Activated CD4-positive, alpha-beta T cell treated with anti-CD3 and anti-CD28 coated beads, Interleukin-2, amount 10 ng/mL, durations not matched to agents 7 days and 5 days (primary cell): ENCODE results near the gene TTLL5. TPM values are rescaled to one million over a fixed set of nuclear protein-coding genes. Genes with fewer than 3 reads are reported as not detected.
"Not testable (repeated sequence)": the region's sequence is repeated elsewhere in the genome, so short reads cannot be mapped to it uniquely, and the experiment has no call there.

Source experiments
- CTCF ChIA-PET: fragments of 350-600 bp; sonication (Branson Sonifier 250); formaldehyde crosslinking; loops from one replicate; lab custom pipeline; 2021; ENCODE audit warnings: antibody characterized with exemption; lab: Charles Lee
- POLR2A ChIA-PET: fragments of 350-600 bp; sonication (Branson Sonifier 250); formaldehyde crosslinking; loops from one replicate; lab custom pipeline; 2021; ENCODE audit warnings: antibody characterized with exemption; lab: Charles Lee
- DNase-seq: peaks from one replicate; pipeline ENCODE4 v3.0.0-alpha.2; 2020
- H3K27ac Mint-ChIP-seq: one replicate; pipeline ENCODE4 v1.8.0; 2021; ENCODE audit warnings: mild to moderate bottlenecking, moderate library complexity, mixed read lengths
- H3K27me3 Mint-ChIP-seq: one replicate; pipeline ENCODE4 v1.8.0; 2021; ENCODE audit warnings: mixed read lengths
- H3K36me3 Mint-ChIP-seq: one replicate; pipeline ENCODE4 v1.8.0; 2021; ENCODE audit warnings: low read depth, mixed read lengths
- H3K4me1 Mint-ChIP-seq: one replicate; pipeline ENCODE4 v1.8.0; 2021; ENCODE audit warnings: mixed read lengths
- H3K4me3 Mint-ChIP-seq: one replicate; pipeline ENCODE4 v1.8.0; 2021; ENCODE audit warnings: mild to moderate bottlenecking, moderate library complexity, mixed read lengths
- H3K9me3 Mint-ChIP-seq: one replicate; pipeline ENCODE4 v1.8.0; 2021; ENCODE audit warnings: mixed read lengths
- total RNA-seq, 2 experiments: library from RNA; stranded (reverse); gene quantifications; one replicate each; pipeline ENCODE4 v1.2.3, GENCODE V29; 2021

Gene TTLL5
- total RNA-seq, 2 experiments from 2014 or later = 33.3 to 43.3 TPM

- Mint-ChIP-seq H3K9me3 (peaks cover 2% of the 10 kb centered on the region), H3K4me3 (no peak overlapping the region), H3K27me3 (no peaks in the 10 kb centered on the region), H3K27ac (no peak overlapping the region), H3K4me1 (peaks cover 8% of the 10 kb centered on the region), H3K36me3 (peaks cover 46% of the 10 kb centered on the region)
- ChIA-PET CTCF (interaction anchor here (1.0 to 1.3 kb wide), 3 partner anchors 10 to 16 kb away, joined by 3 to 4 read pairs (median 4); no protein-coding TSS in a partner anchor), POLR2A (no interaction called here)
- no peak for DNase-seq
These were observed 12.4 kb downstream of the TTLL5 start for GRCh38 chr14:75673345-75674035.

- H3K27me3 Mint-ChIP-seq = no peaks in the 10 kb centered on the region
- H3K4me3 Mint-ChIP-seq = no peak overlapping the region
- H3K27ac Mint-ChIP-seq = no peak overlapping the region
- DNase-seq = no peak
- peaks cover 2% of the 10 kb centered on the region for H3K9me3 Mint-ChIP-seq
- POLR2A ChIA-PET = no interaction called here
- H3K36me3 Mint-ChIP-seq = peaks cover 32% of the 10 kb centered on the region
- peaks cover 7% of the 10 kb centered on the region for H3K4me1 Mint-ChIP-seq
- CTCF ChIA-PET = no interaction called here
These were observed 14.4 kb downstream of the TTLL5 start for GRCh38 chr14:75675265-75675960.

GRCh38 chr14:75685910-75686309, 24.9 kb downstream of the TTLL5 start:
- POLR2A ChIA-PET = no interaction called here
- CTCF ChIA-PET = interaction anchor here (0.6 to 0.7 kb wide), 2 partner anchors 297 to 1573 kb away, joined by 3 to 4 read pairs; no protein-coding TSS in a partner anchor
- no peak overlapping the region for H3K4me3 Mint-ChIP-seq
- no peaks in the 10 kb centered on the region for H3K27me3 Mint-ChIP-seq
- no peak for DNase-seq
- H3K36me3 Mint-ChIP-seq = peaks cover 28% of the 10 kb centered on the region
- no peaks in the 10 kb centered on the region for H3K9me3 Mint-ChIP-seq
- no peaks in the 10 kb centered on the region for H3K4me1 Mint-ChIP-seq
- H3K27ac Mint-ChIP-seq = no peak overlapping the region

GRCh38 chr14:75689012-75689411, 28.0 kb downstream of the TTLL5 start:
- no peak overlapping the region for H3K4me3 Mint-ChIP-seq
- H3K9me3 Mint-ChIP-seq = peaks cover 1% of the 10 kb centered on the region
- DNase-seq = no peak
- no peak overlapping the region for H3K27ac Mint-ChIP-seq
- H3K36me3 Mint-ChIP-seq = peaks cover 48% of the 10 kb centered on the region
- POLR2A ChIA-PET = no interaction called here
- CTCF ChIA-PET = interaction anchor here (1.3 kb wide), 1 partner anchor 16 kb away, joined by 3 read pairs; no protein-coding TSS in a partner anchor
- no peaks in the 10 kb centered on the region for H3K27me3 Mint-ChIP-seq
- no peaks in the 10 kb centered on the region for H3K4me1 Mint-ChIP-seq

- H3K36me3 Mint-ChIP-seq = peaks cover 46% of the 10 kb centered on the region
- H3K9me3 Mint-ChIP-seq = peaks cover 6% of the 10 kb centered on the region
- POLR2A ChIA-PET = no interaction called here
- DNase-seq = no peak
- H3K27ac Mint-ChIP-seq = no peak overlapping the region
- no peak overlapping the region for H3K4me3 Mint-ChIP-seq
- no peaks in the 10 kb centered on the region for H3K4me1 Mint-ChIP-seq
- H3K27me3 Mint-ChIP-seq = no peaks in the 10 kb centered on the region
- CTCF ChIA-PET = interaction anchor here (1.3 to 1.5 kb wide), 2 partner anchors 17 to 19 kb away, joined by 3 read pairs; no protein-coding TSS in a partner anchor
These were observed 29.0 kb downstream of the TTLL5 start for GRCh38 chr14:75690010-75690409.

GRCh38 chr14:75695025-75695424, 34.0 kb downstream of the TTLL5 start:
- H3K4me3 Mint-ChIP-seq, H3K27me3 Mint-ChIP-seq, CTCF ChIA-PET, DNase-seq, H3K4me1 Mint-ChIP-seq, H3K27ac Mint-ChIP-seq, H3K9me3 Mint-ChIP-seq, POLR2A ChIA-PET: not testable (repeated sequence)
- H3K36me3 Mint-ChIP-seq = peaks cover 43% of the 10 kb centered on the region

- Mint-ChIP-seq H3K27me3 (no peaks in the 10 kb centered on the region), H3K27ac (no peak overlapping the region), H3K4me3 (no peak overlapping the region), H3K9me3 (peaks cover 8% of the 10 kb centered on the region), H3K36me3 (peaks cover 35% of the 10 kb centered on the region), H3K4me1 (no peaks in the 10 kb centered on the region)
- DNase-seq = no peak
- POLR2A ChIA-PET = no interaction called here
- CTCF ChIA-PET = interaction anchor here (1.8 kb wide), 1 partner anchor 285 kb away, joined by 4 read pairs; no protein-coding TSS in a partner anchor
These were observed 36.3 kb downstream of the TTLL5 start for GRCh38 chr14:75697386-75697785.

GRCh38 chr14:75697918-75698317, 36.9 kb downstream of the TTLL5 start:
- no peaks in the 10 kb centered on the region for H3K27me3 Mint-ChIP-seq
- H3K9me3 Mint-ChIP-seq = peaks cover 8% of the 10 kb centered on the region
- no peak overlapping the region for H3K4me3 Mint-ChIP-seq
- peaks cover 30% of the 10 kb centered on the region for H3K36me3 Mint-ChIP-seq
- no peak overlapping the region for H3K27ac Mint-ChIP-seq
- ChIA-PET POLR2A (no interaction called here), CTCF (interaction anchor here (1.8 kb wide), 1 partner anchor 285 kb away, joined by 4 read pairs; no protein-coding TSS in a partner anchor)
- no peaks in the 10 kb centered on the region for H3K4me1 Mint-ChIP-seq
- no peak for DNase-seq

GRCh38 chr14:75699331-75699730, 38.3 kb downstream of the TTLL5 start:
- ChIA-PET POLR2A (no interaction called here), CTCF (no interaction called here)
- peaks cover 18% of the 10 kb centered on the region for H3K36me3 Mint-ChIP-seq
- H3K4me1 Mint-ChIP-seq = no peaks in the 10 kb centered on the region
- H3K4me3 Mint-ChIP-seq = no peak overlapping the region
- no peaks in the 10 kb centered on the region for H3K27me3 Mint-ChIP-seq
- no peak for DNase-seq
- H3K9me3 Mint-ChIP-seq = peaks cover 6% of the 10 kb centered on the region
- no peak overlapping the region for H3K27ac Mint-ChIP-seq

GRCh38 chr14:75700295-75700694, 39.2 kb downstream of the TTLL5 start:
- H3K36me3 Mint-ChIP-seq = peaks cover 11% of the 10 kb centered on the region

GRCh38 chr14:75702122-75702521, 41.1 kb downstream of the TTLL5 start:
- no peak overlapping the region for H3K4me3 Mint-ChIP-seq
- ChIA-PET POLR2A (no interaction called here), CTCF (interaction anchor here (0.7 to 2.0 kb wide), 2 partner anchors 9 to 104 kb away, joined by 5 to 8 read pairs; no protein-coding TSS in a partner anchor)
- H3K9me3 Mint-ChIP-seq = no peaks in the 10 kb centered on the region
- H3K27ac Mint-ChIP-seq = no peak overlapping the region
- DNase-seq = no peak
- no peaks in the 10 kb centered on the region for H3K27me3 Mint-ChIP-seq
- no peaks in the 10 kb centered on the region for H3K4me1 Mint-ChIP-seq
- peaks cover 8% of the 10 kb centered on the region for H3K36me3 Mint-ChIP-seq

More at GRCh38 chr14:75700295-75700694, 39.2 kb downstream of the TTLL5 start:
- no peak for DNase-seq
- no peak overlapping the region for H3K27ac Mint-ChIP-seq
- CTCF ChIA-PET = no interaction called here
- POLR2A ChIA-PET = no interaction called here
- H3K4me1 Mint-ChIP-seq = no peaks in the 10 kb centered on the region
- H3K9me3 Mint-ChIP-seq = no peaks in the 10 kb centered on the region
- H3K4me3 Mint-ChIP-seq = no peak overlapping the region
- H3K27me3 Mint-ChIP-seq = no peaks in the 10 kb centered on the region

- Mint-ChIP-seq H3K4me1 (no peaks in the 10 kb centered on the region), H3K4me3 (no peak overlapping the region), H3K27me3 (no peaks in the 10 kb centered on the region), H3K36me3 (peaks cover 8% of the 10 kb centered on the region), H3K9me3 (no peaks in the 10 kb centered on the region), H3K27ac (no peak overlapping the region)
- ChIA-PET CTCF (interaction anchor here (2.0 kb wide), 1 partner anchor 9 kb away, joined by 8 read pairs; no protein-coding TSS in a partner anchor), POLR2A (no interaction called here)
- DNase-seq = no peak
These were observed 41.7 kb downstream of the TTLL5 start for GRCh38 chr14:75702616-75703261.
